HepG2 (cell line): ENCODE measurements around the gene SLC50A1. TPM values are rescaled to one million over a fixed set of nuclear protein-coding genes. Genes with fewer than 3 reads are reported as not detected.

Experiments used
- CHD2 ChIP-seq: IDR thresholded peaks from 2 replicates; pipeline ENCODE4 v1.6.1; 2011; ENCODE audit warnings: low read depth, low read length, improper control_type of control experiment
- ELF4 ChIP-seq: sonication (generic); formaldehyde crosslinking; IDR thresholded peaks from 2 replicates; pipeline ENCODE4 v1.5.0; 2020; ENCODE audit warnings: missing genetic modification reagents, mild to moderate bottlenecking, moderate library complexity, borderline replicate concordance
- EZH2 ChIP-seq: conservative IDR thresholded peaks from 2 replicates; pipeline ENCODE4 v1.6.1; 2012; ENCODE audit warnings: mild to moderate bottlenecking, low read depth, low read length, moderate library complexity
- KAT7 ChIP-seq: IDR thresholded peaks from 2 replicates; pipeline ENCODE4 v1.6.1; 2018; ENCODE audit warnings: borderline replicate concordance, missing compliant biosample characterization
- NCOA2 ChIP-seq: sonication (generic); formaldehyde crosslinking; IDR thresholded peaks from 2 replicates; pipeline ENCODE4 v1.8.0; 2022; ENCODE audit warnings: inconsistent platforms
- PHF8 ChIP-seq: sonication (generic); formaldehyde crosslinking; IDR thresholded peaks from 2 replicates; pipeline ENCODE4 v1.5.0; 2020; ENCODE audit warnings: missing genetic modification reagents
- POLR2A ChIP-seq, 2 experiments: IDR thresholded peaks; 2 replicates each; pipeline ENCODE4 v1.6.1; 2011; ENCODE audit warnings: low read depth in 2 of 2, low read length in 2 of 2, mild to moderate bottlenecking in 1 of 2, moderate library complexity in 1 of 2; ENCODE audit not compliant: insufficient read depth in 1 of 2
- RFX3 ChIP-seq: IDR thresholded peaks from 2 replicates; pipeline ENCODE4 v1.6.1; 2016; ENCODE audit warnings: missing biosample characterization, missing genetic modification reagents
- SAFB2 ChIP-seq: sonication (generic); formaldehyde crosslinking; IDR thresholded peaks from 2 replicates; pipeline ENCODE4 v1.5.1; 2020; ENCODE audit warnings: missing genetic modification reagents, low read depth, mild to moderate bottlenecking, borderline replicate concordance
- SNRNP70 ChIP-seq: fragments of 200-400 bp; formaldehyde crosslinking; IDR thresholded peaks from 2 replicates; pipeline ENCODE4 v1.6.1; 2017; ENCODE audit warnings: mild to moderate bottlenecking, low read depth, low read length, moderate library complexity
- SOX6 ChIP-seq, 2 experiments: fragments of 450-650 bp in 1 of 2; sonication (generic) in 1 of 2; formaldehyde crosslinking in 1 of 2; IDR thresholded peaks; 2 replicates each; pipeline versions ENCODE4 v1.4.0 to v1.6.1; 2017 to 2020; ENCODE audit warnings: antibody characterized with exemption in 1 of 2, mild to moderate bottlenecking in 1 of 2, missing genetic modification reagents in 1 of 2
- TBL1XR1 ChIP-seq: fragments of 150-350 bp; IDR thresholded peaks from 2 replicates; pipeline ENCODE4 v1.6.1; 2014; ENCODE audit warnings: borderline replicate concordance, low read length; ENCODE audit not compliant: partially characterized antibody
- ZFP36L1 ChIP-seq: sonication (generic); formaldehyde crosslinking; IDR thresholded peaks from 2 replicates; pipeline ENCODE4 v1.8.0; 2022; ENCODE audit warnings: mild to moderate bottlenecking, missing genetic modification reagents, moderate library complexity
- ZMAT3 ChIP-seq: sonication (generic); formaldehyde crosslinking; conservative IDR thresholded peaks from 2 replicates; pipeline ENCODE4 v1.7.0; 2021; ENCODE audit warnings: missing genetic modification reagents
- ZNF350 ChIP-seq: sonication (generic); formaldehyde crosslinking; IDR thresholded peaks from 2 replicates; pipeline ENCODE4 v1.4.0; 2020; ENCODE audit warnings: mild to moderate bottlenecking, low read depth, missing genetic modification reagents, borderline replicate concordance
- ZNF552 ChIP-seq: sonication (generic); formaldehyde crosslinking; IDR thresholded peaks from 2 replicates; pipeline ENCODE4 v1.9.0; 2022; ENCODE audit warnings: missing genetic modification reagents, mild to moderate bottlenecking, borderline replicate concordance
- ZNF761 ChIP-seq: sonication (generic); formaldehyde crosslinking; conservative IDR thresholded peaks from 2 replicates; pipeline ENCODE4 v1.4.0; 2020; ENCODE audit warnings: mild to moderate bottlenecking, missing genetic modification reagents
- polyA plus RNA-seq, 8 experiments: library from polyadenylated mRNA; depleted of rRNA in 3 of 8; stranded (reverse) in 7 of 8; unstranded in 1 of 8; fragments of >200 nt; fragmentation: Illumina TruSeq in 4 of 8; extraction: Trizol in 4 of 8; gene quantifications; 2 replicates each; pipeline versions ENCODE4 v1.2.1 to v1.2.3, GENCODE V29; 2011 to 2016; ENCODE audit warnings: low read depth in 4 of 8, missing spikeins in 1 of 8, mixed read lengths in 1 of 8; ENCODE audit not compliant: insufficient read depth in 1 of 8
- total RNA-seq, 5 experiments: library from RNA; depleted of rRNA; stranded (reverse); fragments of >200 nt; fragmentation: Illumina TruSeq; extraction: Trizol; gene quantifications; 2 replicates each; pipeline ENCODE4 v1.2.3, GENCODE V29; 2016; ENCODE audit warnings: low read depth in 1 of 5
- TF ChIP-seq, protein P1 (sequence below): IDR thresholded peaks from 2 replicates; pipeline ENCODE4 v1.6.1; 2012; ENCODE audit warnings: low read length, improper control_type of control experiment
- TF ChIP-seq, protein P2 (sequence below): sonication (generic); formaldehyde crosslinking; IDR thresholded peaks from 2 replicates; pipeline ENCODE4 v1.8.0; 2022; ENCODE audit warnings: mild to moderate bottlenecking, missing genetic modification reagents
- TF ChIP-seq, protein P3 (sequence below): sonication (generic); formaldehyde crosslinking; IDR thresholded peaks from 2 replicates; pipeline ENCODE4 v1.8.0; 2022; ENCODE audit warnings: missing genetic modification reagents, low read depth, mild to moderate bottlenecking, borderline replicate concordance
- TF ChIP-seq, protein P4 (sequence below): IDR thresholded peaks from 2 replicates; pipeline ENCODE4 v1.6.1; 2016
- TF ChIP-seq, protein P5 (sequence below): sonication (generic); formaldehyde crosslinking; IDR thresholded peaks from 2 replicates; pipeline ENCODE4 v1.4.0; 2020; ENCODE audit warnings: missing genetic modification reagents

SLC50A1 gene
- total and polyA plus RNA-seq, 2 of the 13 experiments (the other 11 are each of a cell fraction or from before 2014, with no cell fraction given), result 22.5 to 46.8 TPM

DNA sequence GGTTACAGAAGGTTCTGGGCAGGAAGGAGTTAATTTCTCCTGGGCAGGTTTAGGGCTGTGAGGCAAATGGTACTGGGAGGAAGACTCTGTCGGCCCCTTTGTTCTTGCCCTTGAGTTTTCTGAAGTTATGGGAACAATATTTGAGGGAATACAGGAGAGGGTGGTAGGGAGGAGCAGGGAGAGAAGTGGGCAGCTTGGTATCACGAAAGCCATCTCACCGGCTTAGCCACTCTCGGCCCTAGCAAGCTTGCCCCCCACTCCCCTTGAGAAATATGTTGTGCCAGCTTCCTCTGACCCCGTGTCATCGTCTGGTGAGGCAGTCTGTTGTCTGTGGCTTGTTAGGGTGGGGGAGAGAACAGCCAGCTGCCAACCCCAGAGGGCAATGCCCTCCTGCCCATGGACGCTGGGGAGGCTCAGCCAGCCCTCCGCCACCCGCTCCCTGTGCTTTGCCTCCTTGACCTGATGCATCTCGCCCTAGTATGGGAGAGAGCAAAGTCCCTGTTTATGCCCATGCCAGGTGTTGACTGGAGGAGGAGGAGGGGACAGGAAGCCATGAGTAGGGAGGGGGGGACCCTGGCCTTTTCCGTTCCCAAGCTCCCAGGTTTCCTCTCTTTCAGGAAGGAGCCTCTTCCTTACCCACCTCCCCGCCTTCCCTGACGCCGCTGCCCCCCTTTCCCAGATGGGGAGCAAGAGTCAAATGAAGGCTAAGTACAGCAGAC, 6.7 kb upstream of the SLC50A1 start (continued):
- TF ChIP-seq, protein P1, sequence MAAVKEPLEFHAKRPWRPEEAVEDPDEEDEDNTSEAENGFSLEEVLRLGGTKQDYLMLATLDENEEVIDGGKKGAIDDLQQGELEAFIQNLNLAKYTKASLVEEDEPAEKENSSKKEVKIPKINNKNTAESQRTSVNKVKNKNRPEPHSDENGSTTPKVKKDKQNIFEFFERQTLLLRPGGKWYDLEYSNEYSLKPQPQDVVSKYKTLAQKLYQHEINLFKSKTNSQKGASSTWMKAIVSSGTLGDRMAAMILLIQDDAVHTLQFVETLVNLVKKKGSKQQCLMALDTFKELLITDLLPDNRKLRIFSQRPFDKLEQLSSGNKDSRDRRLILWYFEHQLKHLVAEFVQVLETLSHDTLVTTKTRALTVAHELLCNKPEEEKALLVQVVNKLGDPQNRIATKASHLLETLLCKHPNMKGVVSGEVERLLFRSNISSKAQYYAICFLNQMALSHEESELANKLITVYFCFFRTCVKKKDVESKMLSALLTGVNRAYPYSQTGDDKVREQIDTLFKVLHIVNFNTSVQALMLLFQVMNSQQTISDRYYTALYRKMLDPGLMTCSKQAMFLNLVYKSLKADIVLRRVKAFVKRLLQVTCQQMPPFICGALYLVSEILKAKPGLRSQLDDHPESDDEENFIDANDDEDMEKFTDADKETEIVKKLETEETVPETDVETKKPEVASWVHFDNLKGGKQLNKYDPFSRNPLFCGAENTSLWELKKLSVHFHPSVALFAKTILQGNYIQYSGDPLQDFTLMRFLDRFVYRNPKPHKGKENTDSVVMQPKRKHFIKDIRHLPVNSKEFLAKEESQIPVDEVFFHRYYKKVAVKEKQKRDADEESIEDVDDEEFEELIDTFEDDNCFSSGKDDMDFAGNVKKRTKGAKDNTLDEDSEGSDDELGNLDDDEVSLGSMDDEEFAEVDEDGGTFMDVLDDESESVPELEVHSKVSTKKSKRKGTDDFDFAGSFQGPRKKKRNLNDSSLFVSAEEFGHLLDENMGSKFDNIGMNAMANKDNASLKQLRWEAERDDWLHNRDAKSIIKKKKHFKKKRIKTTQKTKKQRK, result no peak
- TF ChIP-seq ZFP36L1 (CRISPR knock-in tag) (0 out of 2 replicates have a peak, but pooled peaks have one; percentile 48), ZNF350 (peak; percentile 74; the same call in 1 of the 2 replicates), SOX6 (IDR thresholded peaks at IDR 0.05) (no peak), SOX6 (CRISPR knock-in tag; IDR thresholded peaks at IDR 0.05) (peak; percentile 67), CHD2 (no peak), KAT7 (CRISPR knock-in tag) (peak; percentile 31; the same call in 1 of the 2 replicates), RFX3 (CRISPR knock-in tag) (0 out of 2 replicates have a peak, but pooled peaks have one; percentile 3), SNRNP70 (no peak), ZNF761 (0 out of 2 replicates have a peak, but pooled peaks have one; percentile 56), ELF4 (CRISPR knock-in tag) (no peak), EZH2 (no peak), ZMAT3 (CRISPR knock-in tag) (0 out of 2 replicates have a peak, but pooled peaks have one; percentile 60), POLR2A (IDR thresholded peaks at IDR 0.05; ENCODE audit: insufficient read depth in 1 of 2, low read depth in 2 of 2, low read length in 2 of 2) (peak in 1 of 2 experiments; percentile 88; a peak in 2 of 4 replicates), NCOA2 (CRISPR knock-in tag) (peak; percentile 78), ZNF552 (no peak), SAFB2 (peak; percentile 41; the same call in 1 of the 2 replicates), PHF8 (CRISPR knock-in tag) (peak; percentile 52; the same call in 1 of the 2 replicates), TBL1XR1 (no peak)
- TF ChIP-seq, protein P2, sequence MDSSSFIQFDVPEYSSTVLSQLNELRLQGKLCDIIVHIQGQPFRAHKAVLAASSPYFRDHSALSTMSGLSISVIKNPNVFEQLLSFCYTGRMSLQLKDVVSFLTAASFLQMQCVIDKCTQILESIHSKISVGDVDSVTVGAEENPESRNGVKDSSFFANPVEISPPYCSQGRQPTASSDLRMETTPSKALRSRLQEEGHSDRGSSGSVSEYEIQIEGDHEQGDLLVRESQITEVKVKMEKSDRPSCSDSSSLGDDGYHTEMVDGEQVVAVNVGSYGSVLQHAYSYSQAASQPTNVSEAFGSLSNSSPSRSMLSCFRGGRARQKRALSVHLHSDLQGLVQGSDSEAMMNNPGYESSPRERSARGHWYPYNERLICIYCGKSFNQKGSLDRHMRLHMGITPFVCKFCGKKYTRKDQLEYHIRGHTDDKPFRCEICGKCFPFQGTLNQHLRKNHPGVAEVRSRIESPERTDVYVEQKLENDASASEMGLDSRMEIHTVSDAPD, result no peak
- TF ChIP-seq, protein P3, sequence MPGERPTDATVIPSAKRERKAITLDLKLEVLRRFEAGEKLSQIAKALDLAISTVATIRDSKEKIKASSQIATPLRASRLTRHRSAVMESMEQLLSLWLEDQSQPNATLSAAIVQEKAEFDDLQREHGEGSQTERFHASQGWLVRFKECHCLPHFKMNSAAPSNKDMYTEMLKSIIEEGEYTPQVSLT (CRISPR knock-in tag), result no peak
- TF ChIP-seq, protein P4, sequence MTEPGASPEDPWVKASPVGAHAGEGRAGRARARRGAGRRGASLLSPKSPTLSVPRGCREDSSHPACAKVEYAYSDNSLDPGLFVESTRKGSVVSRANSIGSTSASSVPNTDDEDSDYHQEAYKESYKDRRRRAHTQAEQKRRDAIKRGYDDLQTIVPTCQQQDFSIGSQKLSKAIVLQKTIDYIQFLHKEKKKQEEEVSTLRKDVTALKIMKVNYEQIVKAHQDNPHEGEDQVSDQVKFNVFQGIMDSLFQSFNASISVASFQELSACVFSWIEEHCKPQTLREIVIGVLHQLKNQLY (CRISPR knock-in tag), result peak; percentile 69; the same call in 1 of the 2 replicates
- TF ChIP-seq, protein P5, sequence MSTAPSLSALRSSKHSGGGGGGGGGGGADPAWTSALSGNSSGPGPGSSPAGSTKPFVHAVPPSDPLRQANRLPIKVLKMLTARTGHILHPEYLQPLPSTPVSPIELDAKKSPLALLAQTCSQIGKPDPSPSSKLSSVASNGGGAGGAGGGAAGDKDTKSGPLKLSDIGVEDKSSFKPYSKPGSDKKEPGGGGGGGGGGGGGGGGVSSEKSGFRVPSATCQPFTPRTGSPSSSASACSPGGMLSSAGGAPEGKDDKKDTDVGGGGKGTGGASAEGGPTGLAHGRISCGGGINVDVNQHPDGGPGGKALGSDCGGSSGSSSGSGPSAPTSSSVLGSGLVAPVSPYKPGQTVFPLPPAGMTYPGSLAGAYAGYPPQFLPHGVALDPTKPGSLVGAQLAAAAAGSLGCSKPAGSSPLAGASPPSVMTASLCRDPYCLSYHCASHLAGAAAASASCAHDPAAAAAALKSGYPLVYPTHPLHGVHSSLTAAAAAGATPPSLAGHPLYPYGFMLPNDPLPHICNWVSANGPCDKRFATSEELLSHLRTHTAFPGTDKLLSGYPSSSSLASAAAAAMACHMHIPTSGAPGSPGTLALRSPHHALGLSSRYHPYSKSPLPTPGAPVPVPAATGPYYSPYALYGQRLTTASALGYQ (CRISPR knock-in tag), result no peak
